OCI-LY7 (cell line): Measurements from ENCODE around the gene F2R.

ENCODE experiments used
- EZH2phosphoT487 ChIP-seq: fragments of 200-600 bp; sonication (generic); IDR thresholded peaks from 2 replicates; pipeline ENCODE4 v1.6.1; 2018; ENCODE audit warnings: low read depth, borderline replicate concordance, mild to moderate bottlenecking, mixed run types, antibody characterized with exemption, low read length, moderate library complexity, mixed read lengths
- TF ChIP-seq, protein P1 (sequence below): fragments of 200-600 bp; sonication (generic); conservative IDR thresholded peaks from 2 replicates; pipeline ENCODE4 v1.5.1; 2014; ENCODE audit warnings: mild to moderate bottlenecking, antibody characterized with exemption, low read length, moderate library complexity, mixed read lengths

DNA sequence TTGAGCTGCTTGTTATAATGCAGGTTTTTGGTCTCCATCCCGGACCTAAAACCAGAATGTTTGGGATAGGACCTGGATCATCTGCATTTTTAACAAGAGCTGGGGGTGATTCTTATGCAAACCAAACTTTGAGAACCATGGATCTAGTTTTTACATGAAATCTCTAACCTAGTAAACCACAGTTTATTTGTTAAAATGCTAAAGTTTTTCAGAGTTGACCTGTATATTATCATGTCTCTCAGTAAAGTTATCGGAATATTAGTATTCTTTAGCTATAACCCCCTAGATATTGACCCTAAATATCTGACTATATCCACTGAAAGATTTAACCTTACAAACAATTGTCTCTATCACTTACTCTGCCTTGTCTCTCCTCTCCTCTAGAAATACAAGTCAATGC is 28.7 kb downstream of the F2R start:
- no peak for TF ChIP-seq EZH2phosphoT487
- TF ChIP-seq, protein P1, sequence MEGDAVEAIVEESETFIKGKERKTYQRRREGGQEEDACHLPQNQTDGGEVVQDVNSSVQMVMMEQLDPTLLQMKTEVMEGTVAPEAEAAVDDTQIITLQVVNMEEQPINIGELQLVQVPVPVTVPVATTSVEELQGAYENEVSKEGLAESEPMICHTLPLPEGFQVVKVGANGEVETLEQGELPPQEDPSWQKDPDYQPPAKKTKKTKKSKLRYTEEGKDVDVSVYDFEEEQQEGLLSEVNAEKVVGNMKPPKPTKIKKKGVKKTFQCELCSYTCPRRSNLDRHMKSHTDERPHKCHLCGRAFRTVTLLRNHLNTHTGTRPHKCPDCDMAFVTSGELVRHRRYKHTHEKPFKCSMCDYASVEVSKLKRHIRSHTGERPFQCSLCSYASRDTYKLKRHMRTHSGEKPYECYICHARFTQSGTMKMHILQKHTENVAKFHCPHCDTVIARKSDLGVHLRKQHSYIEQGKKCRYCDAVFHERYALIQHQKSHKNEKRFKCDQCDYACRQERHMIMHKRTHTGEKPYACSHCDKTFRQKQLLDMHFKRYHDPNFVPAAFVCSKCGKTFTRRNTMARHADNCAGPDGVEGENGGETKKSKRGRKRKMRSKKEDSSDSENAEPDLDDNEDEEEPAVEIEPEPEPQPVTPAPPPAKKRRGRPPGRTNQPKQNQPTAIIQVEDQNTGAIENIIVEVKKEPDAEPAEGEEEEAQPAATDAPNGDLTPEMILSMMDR = no peak
